HepG2 (cell line): ENCODE results near the gene PIP5KL1. TPM values are rescaled to one million over a fixed set of nuclear protein-coding genes. Genes with fewer than 3 reads are reported as not detected.

Source experiments
- AGO2 ChIP-seq: fragments of 200-400 bp; formaldehyde crosslinking; optimal IDR thresholded peaks from 2 replicates; pipeline ENCODE3; 2017; ENCODE audit warnings: mild to moderate bottlenecking, low read depth, low read length, moderate library complexity
- BRD4 ChIP-seq: sonication (generic); formaldehyde crosslinking; IDR thresholded peaks from 2 replicates; pipeline ENCODE4 v1.4.0; 2020; ENCODE audit warnings: missing genetic modification reagents
- DMAP1 ChIP-seq: IDR thresholded peaks from 2 replicates; pipeline ENCODE4 v1.6.1; 2016
- DNMT1 ChIP-seq: sonication (generic); formaldehyde crosslinking; IDR thresholded peaks from 2 replicates; pipeline ENCODE4 v1.5.1; 2020; ENCODE audit warnings: mild to moderate bottlenecking, missing genetic modification reagents
- LCORL ChIP-seq, 2 experiments: fragments of 450-650 bp in 1 of 2; sonication (generic) in 1 of 2; formaldehyde crosslinking in 1 of 2; IDR thresholded peaks; 2 replicates each; pipeline versions ENCODE4 v1.5.0 to v1.6.1; 2017 to 2020; ENCODE audit warnings: antibody characterized with exemption in 1 of 2, missing genetic modification reagents in 1 of 2
- MAZ ChIP-seq, 2 experiments: sonication (generic) in 1 of 2; formaldehyde crosslinking in 1 of 2; IDR thresholded peaks; 2 replicates each; pipeline versions ENCODE4 v1.5.0 to v1.6.1; 2012 to 2020; ENCODE audit warnings: low read depth in 2 of 2, mild to moderate bottlenecking in 2 of 2, borderline replicate concordance in 1 of 2, improper control_type of control experiment in 1 of 2, low read length in 1 of 2, missing genetic modification reagents in 1 of 2, moderate library complexity in 1 of 2
- PCBP2 ChIP-seq: fragments of 200-400 bp; formaldehyde crosslinking; optimal IDR thresholded peaks from 2 replicates; pipeline ENCODE3; 2018; ENCODE audit warnings: low read length, low read depth; ENCODE audit not compliant: poor library complexity, severe bottlenecking
- POLR2AphosphoS5 ChIP-seq: IDR thresholded peaks from 2 replicates; pipeline ENCODE4 v1.6.1; 2012; ENCODE audit warnings: low read depth, low read length
- SP140L ChIP-seq: sonication (generic); formaldehyde crosslinking; IDR thresholded peaks from 2 replicates; pipeline ENCODE4 v1.4.0; 2020; ENCODE audit warnings: missing genetic modification reagents, borderline replicate concordance
- TEAD3 ChIP-seq: optimal IDR thresholded peaks from 2 replicates; pipeline ENCODE3; 2016; ENCODE audit warnings: borderline replicate concordance
- ZEB1 ChIP-seq: IDR thresholded peaks from 2 replicates; pipeline ENCODE4 v1.6.1; 2012; ENCODE audit warnings: mild to moderate bottlenecking, low read depth, inconsistent platforms; ENCODE audit not compliant: insufficient replicate concordance
- ZNF263 ChIP-seq: sonication (generic); formaldehyde crosslinking; IDR thresholded peaks from 2 replicates; pipeline ENCODE4 v1.4.0; 2020; ENCODE audit warnings: missing genetic modification reagents
- ZNF34 ChIP-seq: sonication (generic); formaldehyde crosslinking; IDR thresholded peaks from 2 replicates; pipeline ENCODE4 v1.4.0; 2020; ENCODE audit warnings: mild to moderate bottlenecking, missing genetic modification reagents, borderline replicate concordance
- ZNF441 ChIP-seq: sonication (generic); formaldehyde crosslinking; IDR thresholded peaks from 2 replicates; pipeline ENCODE4 v1.7.0; 2021; ENCODE audit warnings: missing genetic modification reagents, borderline replicate concordance
- ZNF446 ChIP-seq: sonication (generic); formaldehyde crosslinking; IDR thresholded peaks from 2 replicates; pipeline ENCODE4 v1.5.0; 2020; ENCODE audit warnings: mild to moderate bottlenecking, missing genetic modification reagents
- ZSCAN29 ChIP-seq: sonication (generic); formaldehyde crosslinking; conservative IDR thresholded peaks from 2 replicates; pipeline ENCODE4 v1.4.0; 2020; ENCODE audit warnings: mild to moderate bottlenecking, missing genetic modification reagents
- polyA plus RNA-seq, 8 experiments: library from polyadenylated mRNA; depleted of rRNA in 3 of 8; stranded (reverse) in 7 of 8; unstranded in 1 of 8; fragments of >200 nt; fragmentation: Illumina TruSeq in 4 of 8; extraction: Trizol in 4 of 8; gene quantifications; 2 replicates each; pipeline versions ENCODE4 v1.2.1 to v1.2.3, GENCODE V29; 2011 to 2016; ENCODE audit warnings: low read depth in 4 of 8, missing spikeins in 1 of 8, mixed read lengths in 1 of 8; ENCODE audit not compliant: insufficient read depth in 1 of 8
- total RNA-seq, 5 experiments: library from RNA; depleted of rRNA; stranded (reverse); fragments of >200 nt; fragmentation: Illumina TruSeq; extraction: Trizol; gene quantifications; 2 replicates each; pipeline ENCODE4 v1.2.3, GENCODE V29; 2016; ENCODE audit warnings: low read depth in 1 of 5
- TF ChIP-seq, protein P1 (sequence below): sonication (generic); formaldehyde crosslinking; conservative IDR thresholded peaks from 2 replicates; pipeline ENCODE4 v1.4.0; 2020; ENCODE audit warnings: missing genetic modification reagents
- TF ChIP-seq, protein P2 (sequence below): sonication (generic); formaldehyde crosslinking; IDR thresholded peaks from 2 replicates; pipeline ENCODE4 v1.5.0; 2020; ENCODE audit warnings: mild to moderate bottlenecking, missing genetic modification reagents, borderline replicate concordance
- TF ChIP-seq, protein P3 (sequence below): IDR thresholded peaks from 2 replicates; pipeline ENCODE4 v1.6.1; 2016
- TF ChIP-seq, protein P4 (sequence below): sonication (generic); formaldehyde crosslinking; IDR thresholded peaks from 2 replicates; pipeline ENCODE4 v1.4.0; 2020; ENCODE audit warnings: missing genetic modification reagents

PIP5KL1 gene
- total and polyA plus RNA-seq, 2 of the 13 experiments (the other 11 are each of a cell fraction or from before 2014, with no cell fraction given) = 0.20 to 0.49 TPM

DNA sequence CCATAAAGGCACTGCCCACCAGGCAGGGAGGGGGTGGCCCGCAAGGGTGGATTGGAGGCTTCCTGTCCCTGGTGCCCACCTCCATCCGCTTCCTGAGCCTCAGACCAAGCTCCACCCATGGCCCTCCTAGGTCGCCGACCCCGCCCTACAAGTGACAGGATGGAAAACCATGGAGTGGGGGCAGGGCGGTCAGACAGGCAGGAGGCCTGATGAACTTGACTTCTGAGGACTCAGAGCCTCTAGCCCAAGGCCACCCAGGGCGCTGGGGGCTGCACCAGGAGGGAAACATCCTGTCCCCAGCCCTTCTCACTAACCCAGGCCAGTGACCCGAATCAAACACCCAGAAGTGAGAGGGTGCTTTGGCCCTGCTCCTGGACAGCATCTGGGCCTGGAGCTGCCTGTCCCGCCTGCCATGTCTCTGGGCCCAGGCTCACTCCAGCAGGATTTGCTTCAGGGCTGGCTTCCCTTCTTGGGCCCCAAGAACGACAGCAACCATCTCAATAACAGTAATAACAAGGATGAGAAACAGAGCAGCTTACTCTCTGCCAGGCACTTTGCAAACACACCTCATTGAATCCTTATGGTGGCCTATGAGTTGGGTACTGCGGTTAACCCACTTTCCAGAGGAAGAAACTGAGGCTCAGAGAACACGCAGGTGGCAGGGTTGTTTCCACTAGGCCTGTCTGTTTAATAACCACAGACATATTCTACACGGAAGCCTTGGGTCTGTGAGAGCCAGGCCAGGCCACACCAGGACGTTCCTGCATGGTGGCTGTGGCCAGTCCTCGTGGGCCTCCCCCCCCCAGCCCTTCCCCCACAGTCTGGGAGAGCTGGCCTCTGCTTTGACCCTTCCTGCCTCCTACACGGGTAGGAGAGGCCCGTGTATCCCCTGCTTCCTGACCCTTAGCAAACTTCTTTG lies 26.8 kb downstream of the PIP5KL1 start (continued):
- TF ChIP-seq POLR2AphosphoS5 = peak; percentile 37; the same call in 1 of the 2 replicates
- TF ChIP-seq, protein P1, sequence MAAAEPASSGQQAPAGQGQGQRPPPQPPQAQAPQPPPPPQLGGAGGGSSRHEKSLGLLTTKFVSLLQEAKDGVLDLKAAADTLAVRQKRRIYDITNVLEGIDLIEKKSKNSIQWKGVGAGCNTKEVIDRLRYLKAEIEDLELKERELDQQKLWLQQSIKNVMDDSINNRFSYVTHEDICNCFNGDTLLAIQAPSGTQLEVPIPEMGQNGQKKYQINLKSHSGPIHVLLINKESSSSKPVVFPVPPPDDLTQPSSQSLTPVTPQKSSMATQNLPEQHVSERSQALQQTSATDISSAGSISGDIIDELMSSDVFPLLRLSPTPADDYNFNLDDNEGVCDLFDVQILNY (CRISPR knock-in tag) = no peak
- TF ChIP-seq, protein P2, sequence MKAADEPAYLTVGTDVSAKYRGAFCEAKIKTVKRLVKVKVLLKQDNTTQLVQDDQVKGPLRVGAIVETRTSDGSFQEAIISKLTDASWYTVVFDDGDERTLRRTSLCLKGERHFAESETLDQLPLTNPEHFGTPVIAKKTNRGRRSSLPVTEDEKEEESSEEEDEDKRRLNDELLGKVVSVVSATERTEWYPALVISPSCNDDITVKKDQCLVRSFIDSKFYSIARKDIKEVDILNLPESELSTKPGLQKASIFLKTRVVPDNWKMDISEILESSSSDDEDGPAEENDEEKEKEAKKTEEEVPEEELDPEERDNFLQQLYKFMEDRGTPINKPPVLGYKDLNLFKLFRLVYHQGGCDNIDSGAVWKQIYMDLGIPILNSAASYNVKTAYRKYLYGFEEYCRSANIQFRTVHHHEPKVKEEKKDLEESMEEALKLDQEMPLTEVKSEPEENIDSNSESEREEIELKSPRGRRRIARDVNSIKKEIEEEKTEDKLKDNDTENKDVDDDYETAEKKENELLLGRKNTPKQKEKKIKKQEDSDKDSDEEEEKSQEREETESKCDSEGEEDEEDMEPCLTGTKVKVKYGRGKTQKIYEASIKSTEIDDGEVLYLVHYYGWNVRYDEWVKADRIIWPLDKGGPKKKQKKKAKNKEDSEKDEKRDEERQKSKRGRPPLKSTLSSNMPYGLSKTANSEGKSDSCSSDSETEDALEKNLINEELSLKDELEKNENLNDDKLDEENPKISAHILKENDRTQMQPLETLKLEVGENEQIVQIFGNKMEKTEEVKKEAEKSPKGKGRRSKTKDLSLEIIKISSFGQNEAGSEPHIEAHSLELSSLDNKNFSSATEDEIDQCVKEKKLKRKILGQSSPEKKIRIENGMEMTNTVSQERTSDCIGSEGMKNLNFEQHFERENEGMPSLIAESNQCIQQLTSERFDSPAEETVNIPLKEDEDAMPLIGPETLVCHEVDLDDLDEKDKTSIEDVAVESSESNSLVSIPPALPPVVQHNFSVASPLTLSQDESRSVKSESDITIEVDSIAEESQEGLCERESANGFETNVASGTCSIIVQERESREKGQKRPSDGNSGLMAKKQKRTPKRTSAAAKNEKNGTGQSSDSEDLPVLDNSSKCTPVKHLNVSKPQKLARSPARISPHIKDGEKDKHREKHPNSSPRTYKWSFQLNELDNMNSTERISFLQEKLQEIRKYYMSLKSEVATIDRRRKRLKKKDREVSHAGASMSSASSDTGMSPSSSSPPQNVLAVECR (CRISPR knock-in tag) = peak; percentile 86; the same call in 1 of the 2 replicates
- peak; percentile 78; the same call in 1 of the 2 replicates for TF ChIP-seq MAZ (IDR thresholded peaks at IDR 0.05; ENCODE audit: borderline replicate concordance, low read depth, low read length)
- TF ChIP-seq MAZ (CRISPR knock-in tag; IDR thresholded peaks at IDR 0.05; ENCODE audit: low read depth) = no peak; the same call in 1 of the 2 replicates
- no peak for TF ChIP-seq ZNF34 (CRISPR knock-in tag)
- TF ChIP-seq TEAD3 (CRISPR knock-in tag) = peak; percentile 78
- TF ChIP-seq ZEB1 = peak; percentile 17
- TF ChIP-seq BRD4 = 0 out of 2 replicates have a peak, but pooled peaks have one; percentile 31
- TF ChIP-seq, protein P3, sequence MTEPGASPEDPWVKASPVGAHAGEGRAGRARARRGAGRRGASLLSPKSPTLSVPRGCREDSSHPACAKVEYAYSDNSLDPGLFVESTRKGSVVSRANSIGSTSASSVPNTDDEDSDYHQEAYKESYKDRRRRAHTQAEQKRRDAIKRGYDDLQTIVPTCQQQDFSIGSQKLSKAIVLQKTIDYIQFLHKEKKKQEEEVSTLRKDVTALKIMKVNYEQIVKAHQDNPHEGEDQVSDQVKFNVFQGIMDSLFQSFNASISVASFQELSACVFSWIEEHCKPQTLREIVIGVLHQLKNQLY (CRISPR knock-in tag) = peak; percentile 60; the same call in 1 of the 2 replicates
- no peak for TF ChIP-seq ZNF446 (CRISPR knock-in tag)
- no peak for TF ChIP-seq PCBP2
- TF ChIP-seq LCORL (IDR thresholded peaks at IDR 0.05) = no peak
- peak; percentile 96 for TF ChIP-seq LCORL (CRISPR knock-in tag; IDR thresholded peaks at IDR 0.05)
- TF ChIP-seq AGO2 = no peak
- TF ChIP-seq ZNF263 (CRISPR knock-in tag) = peak; percentile 36; the same call in 1 of the 2 replicates
- 0 out of 2 replicates have a peak, but pooled peaks have one; percentile 20 for TF ChIP-seq ZNF441 (CRISPR knock-in tag)
- no peak for TF ChIP-seq SP140L (CRISPR knock-in tag)
- TF ChIP-seq DNMT1 = 0 out of 2 replicates have a peak, but pooled peaks have one; percentile 57
- 0 out of 2 replicates have a peak, but pooled peaks have one; percentile 38 for TF ChIP-seq ZSCAN29
- TF ChIP-seq, protein P4, sequence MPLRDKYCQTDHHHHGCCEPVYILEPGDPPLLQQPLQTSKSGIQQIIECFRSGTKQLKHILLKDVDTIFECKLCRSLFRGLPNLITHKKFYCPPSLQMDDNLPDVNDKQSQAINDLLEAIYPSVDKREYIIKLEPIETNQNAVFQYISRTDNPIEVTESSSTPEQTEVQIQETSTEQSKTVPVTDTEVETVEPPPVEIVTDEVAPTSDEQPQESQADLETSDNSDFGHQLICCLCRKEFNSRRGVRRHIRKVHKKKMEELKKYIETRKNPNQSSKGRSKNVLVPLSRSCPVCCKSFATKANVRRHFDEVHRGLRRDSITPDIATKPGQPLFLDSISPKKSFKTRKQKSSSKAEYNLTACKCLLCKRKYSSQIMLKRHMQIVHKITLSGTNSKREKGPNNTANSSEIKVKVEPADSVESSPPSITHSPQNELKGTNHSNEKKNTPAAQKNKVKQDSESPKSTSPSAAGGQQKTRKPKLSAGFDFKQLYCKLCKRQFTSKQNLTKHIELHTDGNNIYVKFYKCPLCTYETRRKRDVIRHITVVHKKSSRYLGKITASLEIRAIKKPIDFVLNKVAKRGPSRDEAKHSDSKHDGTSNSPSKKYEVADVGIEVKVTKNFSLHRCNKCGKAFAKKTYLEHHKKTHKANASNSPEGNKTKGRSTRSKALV (CRISPR knock-in tag) = 0 out of 2 replicates have a peak, but pooled peaks have one; percentile 39
- TF ChIP-seq DMAP1 (CRISPR knock-in tag) = peak; percentile 35; the same call in 1 of the 2 replicates
